ENCODE data around the gene TMEM182.

DNA sequence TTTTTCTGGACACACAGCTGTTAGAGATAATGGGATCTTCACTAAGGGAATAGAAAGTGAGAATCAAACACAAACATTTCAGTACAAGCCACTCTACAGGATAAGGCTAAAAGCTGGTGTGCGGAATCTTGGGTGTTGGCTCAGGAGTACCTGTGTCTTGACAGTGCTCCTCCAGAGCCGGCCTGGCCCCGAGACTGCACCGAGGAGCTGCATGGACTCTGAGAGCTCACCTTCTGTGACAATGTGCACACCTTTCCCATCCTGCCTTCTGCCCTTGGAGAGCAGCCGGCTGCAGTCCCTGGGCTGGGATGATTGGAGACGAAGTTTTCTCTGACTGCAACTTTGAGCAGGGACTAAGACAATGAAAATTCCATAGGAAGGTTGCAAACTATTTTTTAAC is 89.1 kb downstream of the TMEM182 start:
- TF ChIP-seq EZH2 (IDR thresholded peaks at IDR 0.05; ENCODE audit: low read depth), result no peak
- TF ChIP-seq, protein P1, sequence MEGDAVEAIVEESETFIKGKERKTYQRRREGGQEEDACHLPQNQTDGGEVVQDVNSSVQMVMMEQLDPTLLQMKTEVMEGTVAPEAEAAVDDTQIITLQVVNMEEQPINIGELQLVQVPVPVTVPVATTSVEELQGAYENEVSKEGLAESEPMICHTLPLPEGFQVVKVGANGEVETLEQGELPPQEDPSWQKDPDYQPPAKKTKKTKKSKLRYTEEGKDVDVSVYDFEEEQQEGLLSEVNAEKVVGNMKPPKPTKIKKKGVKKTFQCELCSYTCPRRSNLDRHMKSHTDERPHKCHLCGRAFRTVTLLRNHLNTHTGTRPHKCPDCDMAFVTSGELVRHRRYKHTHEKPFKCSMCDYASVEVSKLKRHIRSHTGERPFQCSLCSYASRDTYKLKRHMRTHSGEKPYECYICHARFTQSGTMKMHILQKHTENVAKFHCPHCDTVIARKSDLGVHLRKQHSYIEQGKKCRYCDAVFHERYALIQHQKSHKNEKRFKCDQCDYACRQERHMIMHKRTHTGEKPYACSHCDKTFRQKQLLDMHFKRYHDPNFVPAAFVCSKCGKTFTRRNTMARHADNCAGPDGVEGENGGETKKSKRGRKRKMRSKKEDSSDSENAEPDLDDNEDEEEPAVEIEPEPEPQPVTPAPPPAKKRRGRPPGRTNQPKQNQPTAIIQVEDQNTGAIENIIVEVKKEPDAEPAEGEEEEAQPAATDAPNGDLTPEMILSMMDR (conservative IDR thresholded peaks at IDR 0.05), result no peak

Measured in PC-9 (cell line).